Suprapubic skin (tissue), 3 donors: ENCODE results near the gene SERPINA1.

Experiments
- EP300 ChIP-seq: sonication (generic); formaldehyde crosslinking; IDR thresholded peaks from one replicate; pipeline ENCODE4 v1.6.1; 2017; ENCODE audit warnings: antibody characterized with exemption
- TF ChIP-seq, protein P1 (sequence below), 2 donors: fragments of 200-600 bp in 1 of 2; fragments of 450-650 bp in 1 of 2; sonication (generic) in 1 of 2; IDR thresholded peaks; one replicate each; pipeline ENCODE4 v1.5.1; 2016 to 2019; ENCODE audit warnings: antibody characterized with exemption in 2 of 2, mild to moderate bottlenecking in 1 of 2, moderate library complexity in 1 of 2

DNA sequence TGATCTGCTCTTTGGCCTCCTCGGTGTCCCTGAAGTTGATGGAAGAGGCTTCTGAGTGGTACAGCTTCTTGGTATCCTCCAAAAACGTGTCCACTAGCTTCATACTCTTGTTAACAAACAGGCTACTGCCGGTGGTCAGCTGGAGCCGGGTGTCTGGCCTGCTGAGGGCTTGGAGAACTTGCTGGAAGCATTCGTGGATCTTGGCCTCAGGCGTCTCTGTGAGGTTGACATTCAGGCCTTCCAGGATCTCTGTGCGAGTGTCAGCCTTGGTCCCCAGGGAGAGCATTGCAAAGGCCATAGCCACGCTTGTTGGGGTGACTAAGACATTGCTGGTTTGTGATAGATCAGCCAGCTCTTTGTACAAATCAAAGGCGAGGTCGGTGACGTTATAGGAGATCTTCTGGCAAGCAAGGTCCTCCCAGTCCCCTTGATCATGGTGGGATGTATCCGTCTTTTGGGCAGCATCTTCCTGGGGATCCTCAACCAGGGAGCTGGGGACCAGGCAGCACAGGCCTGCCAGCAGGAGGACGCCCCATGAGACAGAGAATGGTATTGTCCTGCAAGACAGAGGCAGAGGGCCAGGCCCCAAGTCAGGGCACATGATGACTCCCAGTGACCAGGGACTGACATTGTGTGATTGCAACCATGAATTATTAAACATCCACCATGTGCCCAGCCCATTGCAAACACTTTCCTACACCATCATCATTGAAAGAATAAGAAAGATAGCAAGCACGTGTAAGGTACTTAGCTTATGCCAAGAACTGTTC is 22.1 kb downstream of the SERPINA1 start, which contains the start of gene SERPINA2:
- no peak for TF ChIP-seq EP300
- TF ChIP-seq, protein P1, sequence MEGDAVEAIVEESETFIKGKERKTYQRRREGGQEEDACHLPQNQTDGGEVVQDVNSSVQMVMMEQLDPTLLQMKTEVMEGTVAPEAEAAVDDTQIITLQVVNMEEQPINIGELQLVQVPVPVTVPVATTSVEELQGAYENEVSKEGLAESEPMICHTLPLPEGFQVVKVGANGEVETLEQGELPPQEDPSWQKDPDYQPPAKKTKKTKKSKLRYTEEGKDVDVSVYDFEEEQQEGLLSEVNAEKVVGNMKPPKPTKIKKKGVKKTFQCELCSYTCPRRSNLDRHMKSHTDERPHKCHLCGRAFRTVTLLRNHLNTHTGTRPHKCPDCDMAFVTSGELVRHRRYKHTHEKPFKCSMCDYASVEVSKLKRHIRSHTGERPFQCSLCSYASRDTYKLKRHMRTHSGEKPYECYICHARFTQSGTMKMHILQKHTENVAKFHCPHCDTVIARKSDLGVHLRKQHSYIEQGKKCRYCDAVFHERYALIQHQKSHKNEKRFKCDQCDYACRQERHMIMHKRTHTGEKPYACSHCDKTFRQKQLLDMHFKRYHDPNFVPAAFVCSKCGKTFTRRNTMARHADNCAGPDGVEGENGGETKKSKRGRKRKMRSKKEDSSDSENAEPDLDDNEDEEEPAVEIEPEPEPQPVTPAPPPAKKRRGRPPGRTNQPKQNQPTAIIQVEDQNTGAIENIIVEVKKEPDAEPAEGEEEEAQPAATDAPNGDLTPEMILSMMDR (IDR thresholded peaks at IDR 0.05): no peak
